HUES64 (cell line): ENCODE measurements around the gene COL1A2.

Experiments used
- H3K27ac ChIP-seq: 2 replicates; pipeline ENCODE4 v1.7.0; 2013; ENCODE audit warnings: low read depth, low read length, inconsistent platforms
- H3K27me3 ChIP-seq: 2 replicates; pipeline ENCODE4 v1.6.1; 2013; ENCODE audit warnings: mild to moderate bottlenecking, low read length; ENCODE audit not compliant: insufficient read depth
- H3K36me3 ChIP-seq: 2 replicates; pipeline ENCODE4 v1.6.1; 2013; ENCODE audit warnings: mild to moderate bottlenecking, low read length; ENCODE audit not compliant: insufficient read depth
- H3K4me1 ChIP-seq: 2 replicates; pipeline ENCODE4 v1.6.1; 2013; ENCODE audit warnings: mild to moderate bottlenecking, low read length, moderate library complexity; ENCODE audit not compliant: insufficient read depth
- H3K4me3 ChIP-seq: 2 replicates; pipeline ENCODE4 v1.5.1; 2013; ENCODE audit warnings: mild to moderate bottlenecking, low read length, moderate library complexity
- H3K9ac ChIP-seq: 2 replicates; pipeline ENCODE4 v1.6.1; 2013; ENCODE audit warnings: mild to moderate bottlenecking, low read depth, low read length
- H3K9me3 ChIP-seq: 2 replicates; pipeline ENCODE4 v1.6.1; 2013; ENCODE audit warnings: low read depth, low read length; ENCODE audit not compliant: insufficient read depth
- WGBS: fragments of 150-250, 120-280 bp; methylation state at CpG from one replicate; pipeline ENCODE4 v1.1.7; 2013; ENCODE audit warnings: missing lambda C conversion rate; 5-methylcytosine and 5-hydroxymethylcytosine counted together

The COL1A2 gene

DNA sequence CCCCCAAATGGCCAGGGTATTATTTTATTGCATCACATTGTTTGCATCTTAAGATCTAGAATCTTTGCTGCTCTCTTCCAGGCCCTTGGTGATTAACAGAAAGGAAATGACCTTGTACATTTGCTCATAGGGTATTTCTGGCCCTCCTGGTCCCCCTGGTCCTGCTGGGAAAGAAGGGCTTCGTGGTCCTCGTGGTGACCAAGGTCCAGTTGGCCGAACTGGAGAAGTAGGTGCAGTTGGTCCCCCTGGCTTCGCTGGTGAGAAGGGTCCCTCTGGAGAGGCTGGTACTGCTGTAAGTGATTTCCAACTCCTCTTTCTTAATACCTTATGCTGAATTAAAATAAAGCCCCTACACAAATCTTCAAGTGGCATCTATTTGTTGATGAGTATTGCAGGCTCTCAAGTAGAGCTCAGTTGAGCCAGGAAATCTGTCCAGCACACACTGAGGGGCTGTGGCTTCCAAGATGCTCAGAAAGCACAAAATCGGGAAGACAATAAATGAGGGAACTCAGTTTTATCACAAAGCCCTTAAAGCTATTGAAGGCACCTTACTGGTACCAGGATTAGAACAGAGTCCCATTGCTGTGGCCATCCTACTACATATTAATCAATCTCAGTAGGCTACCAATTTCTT, 28.2 kb downstream of the COL1A2 start:
- Histone ChIP-seq H3K4me3 (no peak overlapping the region), H3K9ac (no peak overlapping the region), H3K4me1 (no peaks in the 10 kb centered on the region), H3K27me3 (no peaks in the 10 kb centered on the region), H3K9me3 (no peaks in the 10 kb centered on the region), H3K27ac (no peak overlapping the region), H3K36me3 (peaks cover 100% of the 10 kb centered on the region)
- 97% methylated on average over 5 of the region's 5 CpGs for WGBS

GRCh38 chr7:94423863-94424735, 29.4 kb downstream of the COL1A2 start:
- H3K9me3 ChIP-seq, result no peaks in the 10 kb centered on the region
- no peak overlapping the region for H3K9ac ChIP-seq
- H3K27me3 ChIP-seq, result no peaks in the 10 kb centered on the region
- 92% methylated on average over 5 of the region's 5 CpGs for WGBS
- no peaks in the 10 kb centered on the region for H3K4me1 ChIP-seq
- peaks cover 100% of the 10 kb centered on the region for H3K36me3 ChIP-seq
- H3K27ac ChIP-seq, result no peak overlapping the region
- no peak overlapping the region for H3K4me3 ChIP-seq

DNA sequence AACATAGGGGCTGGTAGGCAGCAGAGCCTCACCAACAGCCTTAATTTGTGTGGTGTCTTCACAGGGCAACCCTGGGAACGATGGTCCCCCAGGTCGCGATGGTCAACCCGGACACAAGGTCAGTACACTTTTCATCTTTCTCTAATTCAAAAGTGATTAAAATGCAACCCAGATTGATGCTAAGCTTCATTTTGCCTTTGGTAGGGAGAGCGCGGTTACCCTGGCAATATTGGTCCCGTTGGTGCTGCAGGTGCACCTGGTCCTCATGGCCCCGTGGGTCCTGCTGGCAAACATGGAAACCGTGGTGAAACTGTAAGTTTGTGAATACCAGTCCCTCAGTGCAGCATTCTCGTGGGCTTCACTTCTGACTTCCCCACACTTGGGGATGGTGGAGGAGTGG, 30.9 kb downstream of the COL1A2 start:
- H3K4me1 ChIP-seq, result no peaks in the 10 kb centered on the region
- no peak overlapping the region for H3K9ac ChIP-seq
- WGBS, result 95% methylated on average over 10 of the region's 10 CpGs
- H3K36me3 ChIP-seq, result peaks cover 100% of the 10 kb centered on the region
- H3K4me3 ChIP-seq, result no peak overlapping the region
- H3K27ac ChIP-seq, result no peak overlapping the region
- no peaks in the 10 kb centered on the region for H3K27me3 ChIP-seq
- H3K9me3 ChIP-seq, result no peaks in the 10 kb centered on the region

GRCh38 chr7:94426980-94427875, 32.5 kb downstream of the COL1A2 start:
- no peaks in the 10 kb centered on the region for H3K27me3 ChIP-seq
- H3K9ac ChIP-seq, result no peak overlapping the region
- peaks cover 85% of the 10 kb centered on the region for H3K36me3 ChIP-seq
- H3K9me3 ChIP-seq, result no peaks in the 10 kb centered on the region
- H3K27ac ChIP-seq, result no peak overlapping the region
- no peak overlapping the region for H3K4me3 ChIP-seq
- WGBS, result 93% methylated on average over 11 of the region's 12 CpGs
- no peaks in the 10 kb centered on the region for H3K4me1 ChIP-seq

- 100% methylated on average over 1 of the region's 1 CpG for WGBS
- Histone ChIP-seq H3K36me3 (peaks cover 66% of the 10 kb centered on the region), H3K4me1 (no peaks in the 10 kb centered on the region), H3K4me3 (no peak overlapping the region), H3K9ac (no peak overlapping the region), H3K27ac (no peak overlapping the region), H3K27me3 (no peaks in the 10 kb centered on the region), H3K9me3 (no peaks in the 10 kb centered on the region)
These were observed 34.5 kb downstream of the COL1A2 start for GRCh38 chr7:94429153-94429552.

DNA sequence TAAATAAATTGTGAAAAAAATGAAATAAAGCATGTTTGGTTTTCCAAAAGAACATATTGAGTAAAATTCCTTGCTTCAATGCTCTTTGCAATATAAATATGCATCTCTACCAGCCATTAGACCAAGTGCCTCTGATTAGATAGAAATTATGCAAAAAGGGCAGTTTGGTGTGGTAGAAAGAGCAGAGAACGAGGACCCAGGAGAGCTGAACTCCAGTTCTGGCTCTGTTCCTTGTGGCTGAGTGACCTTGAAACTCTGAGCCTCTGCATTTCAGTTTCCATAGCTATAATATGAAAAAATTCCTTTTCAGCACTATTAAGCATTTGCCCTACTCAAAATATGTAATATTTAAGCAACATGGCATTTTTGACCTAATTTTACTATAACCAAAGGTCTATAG, 36.5 kb downstream of the COL1A2 start:
- no peaks in the 10 kb centered on the region for H3K4me1 ChIP-seq
- no peak overlapping the region for H3K4me3 ChIP-seq
- H3K9ac ChIP-seq, result no peak overlapping the region
- 95% methylated on average over 1 of the region's 1 CpG for whole genome bisulfite sequencing
- H3K36me3 ChIP-seq, result peaks cover 46% of the 10 kb centered on the region
- H3K27me3 ChIP-seq, result no peaks in the 10 kb centered on the region
- H3K27ac ChIP-seq, result no peak overlapping the region
- no peaks in the 10 kb centered on the region for H3K9me3 ChIP-seq

DNA sequence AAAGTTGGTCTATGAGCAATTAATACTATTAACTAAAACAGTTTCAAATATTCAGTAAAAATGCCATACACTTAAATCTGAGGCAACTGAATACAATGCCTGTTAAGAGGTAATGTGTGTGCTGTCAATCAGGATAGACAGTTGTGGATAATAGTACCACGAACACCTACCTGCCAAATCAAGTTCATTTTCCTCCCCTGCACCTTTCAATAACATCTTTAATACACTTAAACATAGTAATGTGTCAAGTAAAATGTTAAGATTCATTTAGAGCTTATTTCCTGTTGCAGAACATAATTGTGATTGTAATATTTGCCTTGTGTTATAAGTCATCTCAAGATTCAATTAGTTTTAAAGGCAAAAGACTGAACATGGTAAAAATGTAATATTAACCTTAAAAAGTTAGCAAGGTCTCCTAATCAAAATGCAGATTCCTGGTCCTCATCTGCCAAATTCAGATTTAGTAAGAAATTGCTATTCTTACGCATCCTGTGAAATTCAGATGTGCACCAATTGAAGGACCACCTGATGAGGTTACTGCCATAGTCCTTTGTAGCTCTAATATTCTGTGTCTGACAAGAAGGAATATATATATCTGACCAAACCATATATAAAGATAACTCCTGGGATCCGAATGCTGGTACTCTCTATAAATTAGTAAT, 37.1 kb downstream of the COL1A2 start:
- Histone ChIP-seq H3K9ac (no peak overlapping the region), H3K36me3 (peaks cover 40% of the 10 kb centered on the region), H3K9me3 (no peaks in the 10 kb centered on the region), H3K4me1 (no peaks in the 10 kb centered on the region), H3K27ac (no peak overlapping the region), H3K27me3 (no peaks in the 10 kb centered on the region), H3K4me3 (no peak overlapping the region)
- whole genome bisulfite sequencing, result 96% methylated on average over 1 of the region's 3 CpGs

GRCh38 chr7:94432281-94432670, 37.6 kb downstream of the COL1A2 start:
- Histone ChIP-seq H3K36me3 (peaks cover 34% of the 10 kb centered on the region), H3K27ac (no peak overlapping the region), H3K27me3 (no peaks in the 10 kb centered on the region), H3K9ac (no peak overlapping the region), H3K9me3 (no peaks in the 10 kb centered on the region), H3K4me3 (no peak overlapping the region), H3K4me1 (no peaks in the 10 kb centered on the region)
- 88% methylated on average over 1 of the region's 2 CpGs for WGBS

DNA sequence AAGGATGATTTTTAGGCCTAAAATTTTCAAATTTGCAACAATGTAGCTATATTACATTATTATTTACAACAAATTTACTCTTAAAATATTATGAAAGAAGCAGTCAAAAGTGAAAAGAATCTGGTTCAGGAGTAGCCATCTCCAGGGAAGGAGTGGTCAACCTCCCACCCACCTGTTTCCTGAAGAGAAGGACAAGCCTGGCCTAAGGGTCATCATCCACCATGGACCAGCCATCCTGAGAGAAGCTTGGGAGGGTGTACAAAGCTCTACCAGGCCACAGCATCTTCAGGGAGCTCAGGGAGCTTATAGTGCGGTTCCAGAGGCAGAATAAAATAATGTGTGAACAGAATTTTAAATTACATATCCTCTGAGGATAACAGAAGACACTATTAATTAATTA, 38.1 kb downstream of the COL1A2 start:
- no peak overlapping the region for H3K4me3 ChIP-seq
- no CpG with 5 or more reads among the region's 1 CpG for WGBS
- no peak overlapping the region for H3K27ac ChIP-seq
- H3K9me3 ChIP-seq, result no peaks in the 10 kb centered on the region
- H3K4me1 ChIP-seq, result no peaks in the 10 kb centered on the region
- H3K27me3 ChIP-seq, result no peaks in the 10 kb centered on the region
- H3K36me3 ChIP-seq, result peaks cover 29% of the 10 kb centered on the region
- no peak overlapping the region for H3K9ac ChIP-seq

DNA sequence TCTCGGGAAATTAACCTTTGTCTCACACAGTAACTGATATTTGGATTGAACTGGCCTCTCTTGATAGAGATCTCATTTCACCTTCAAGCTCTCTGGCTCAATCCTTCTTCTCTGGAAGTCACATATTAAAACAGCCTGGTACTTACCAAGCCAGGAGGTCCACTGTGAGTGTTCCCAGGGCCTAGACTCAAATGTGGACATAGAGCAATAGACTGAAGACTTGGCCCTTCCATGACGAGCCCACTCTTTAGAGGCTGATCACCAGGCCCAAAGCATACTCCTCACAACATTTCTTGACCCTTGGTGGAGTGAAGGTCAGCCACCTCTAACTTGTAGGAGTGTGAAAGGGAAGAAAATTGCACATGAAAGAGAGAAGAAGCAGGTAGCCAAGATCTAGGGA, 38.5 kb downstream of the COL1A2 start:
- no peak overlapping the region for H3K4me3 ChIP-seq
- no peak overlapping the region for H3K9ac ChIP-seq
- H3K4me1 ChIP-seq, result no peaks in the 10 kb centered on the region
- H3K27ac ChIP-seq, result no peak overlapping the region
- peaks cover 25% of the 10 kb centered on the region for H3K36me3 ChIP-seq
- WGBS, result 94% methylated on average over 2 of the region's 2 CpGs
- H3K9me3 ChIP-seq, result no peaks in the 10 kb centered on the region
- no peaks in the 10 kb centered on the region for H3K27me3 ChIP-seq
